ENCODE measurements around the gene SCNN1A.

Gene SCNN1A

GRCh38 chr12:6354495-6355393 is 20.6 kb downstream of the SCNN1A start:
- no peak overlapping the region for H3K4me2 ChIP-seq (ENCODE audit: low read depth, low read length, poor library complexity, severe bottlenecking)
- H4K20me1 ChIP-seq (ENCODE audit: low read depth, low read length), result no peaks in the 10 kb centered on the region
- no peaks in the 10 kb centered on the region for H3K9me3 ChIP-seq (ENCODE audit: insufficient read depth, low read length)
- no peak overlapping the region for H3K4me3 ChIP-seq (ENCODE audit: insufficient read depth, low read length, poor library complexity, severe bottlenecking)
- H3K9ac ChIP-seq (ENCODE audit: low read length), result no peak overlapping the region
- no peaks in the 10 kb centered on the region for H3F3A ChIP-seq (ENCODE audit: insufficient read depth)
- H3K27me3 ChIP-seq (ENCODE audit: low read length), result no peaks in the 10 kb centered on the region
- TF ChIP-seq CTCF (IDR thresholded peaks at IDR 0.05; ENCODE audit: insufficient read depth, low read length, poor library complexity, severe bottlenecking), result no peak
- TF ChIP-seq EZH2phosphoT487 (conservative IDR thresholded peaks at IDR 0.05; ENCODE audit: low read length), result no peak
- no peaks in the 10 kb centered on the region for H3K36me3 ChIP-seq (ENCODE audit: low read length)
- no peak overlapping the region for H2AFZ ChIP-seq (ENCODE audit: low read depth, low read length, severe bottlenecking)
- H3K79me2 ChIP-seq (ENCODE audit: insufficient read depth, low read length), result no peaks in the 10 kb centered on the region
- H3K9me2 ChIP-seq (replicated peaks; ENCODE audit: insufficient read depth, low read length), result no peaks in the 10 kb centered on the region
- H3K27ac ChIP-seq (ENCODE audit: low read depth, low read length), result no peak overlapping the region

GRCh38 chr12:6352193-6353173 is 22.9 kb downstream of the SCNN1A start:
- no peaks in the 10 kb centered on the region for H3K27me3 ChIP-seq (ENCODE audit: low read length)
- H3F3A ChIP-seq (ENCODE audit: insufficient read depth), result no peaks in the 10 kb centered on the region
- H4K20me1 ChIP-seq (ENCODE audit: low read depth, low read length), result no peaks in the 10 kb centered on the region
- no peak overlapping the region for H2AFZ ChIP-seq (ENCODE audit: low read depth, low read length, severe bottlenecking)
- no peak for TF ChIP-seq EZH2phosphoT487 (conservative IDR thresholded peaks at IDR 0.05; ENCODE audit: low read length)
- TF ChIP-seq CTCF (IDR thresholded peaks at IDR 0.05; ENCODE audit: insufficient read depth, low read length, poor library complexity, severe bottlenecking), result no peak
- no peak overlapping the region for H3K27ac ChIP-seq (ENCODE audit: low read depth, low read length)
- H3K9me2 ChIP-seq (replicated peaks; ENCODE audit: insufficient read depth, low read length), result no peaks in the 10 kb centered on the region
- no peaks in the 10 kb centered on the region for H3K79me2 ChIP-seq (ENCODE audit: insufficient read depth, low read length)
- no peak overlapping the region for H3K9ac ChIP-seq (ENCODE audit: low read length)
- H3K36me3 ChIP-seq (ENCODE audit: low read length), result no peaks in the 10 kb centered on the region
- no peaks in the 10 kb centered on the region for H3K9me3 ChIP-seq (ENCODE audit: insufficient read depth, low read length)
- no peak overlapping the region for H3K4me3 ChIP-seq (ENCODE audit: insufficient read depth, low read length, poor library complexity, severe bottlenecking)
- H3K4me2 ChIP-seq (ENCODE audit: low read depth, low read length, poor library complexity, severe bottlenecking), result no peak overlapping the region

GRCh38 chr12:6351622-6352021 is 23.7 kb downstream of the SCNN1A start:
- no peaks in the 10 kb centered on the region for H3K9me2 ChIP-seq (replicated peaks; ENCODE audit: insufficient read depth, low read length)
- no peaks in the 10 kb centered on the region for H3K79me2 ChIP-seq (ENCODE audit: insufficient read depth, low read length)
- H3K4me2 ChIP-seq (ENCODE audit: low read depth, low read length, poor library complexity, severe bottlenecking), result no peak overlapping the region
- H3K9ac ChIP-seq (ENCODE audit: low read length), result no peak overlapping the region
- H3K27me3 ChIP-seq (ENCODE audit: low read length), result no peaks in the 10 kb centered on the region
- H3K9me3 ChIP-seq (ENCODE audit: insufficient read depth, low read length), result no peaks in the 10 kb centered on the region
- H3F3A ChIP-seq (ENCODE audit: insufficient read depth), result no peaks in the 10 kb centered on the region
- H3K27ac ChIP-seq (ENCODE audit: low read depth, low read length), result no peak overlapping the region
- no peak for TF ChIP-seq CTCF (IDR thresholded peaks at IDR 0.05; ENCODE audit: insufficient read depth, low read length, poor library complexity, severe bottlenecking)
- TF ChIP-seq EZH2phosphoT487 (conservative IDR thresholded peaks at IDR 0.05; ENCODE audit: low read length), result no peak
- H4K20me1 ChIP-seq (ENCODE audit: low read depth, low read length), result no peaks in the 10 kb centered on the region
- H3K36me3 ChIP-seq (ENCODE audit: low read length), result no peaks in the 10 kb centered on the region
- H2AFZ ChIP-seq (ENCODE audit: low read depth, low read length, severe bottlenecking), result no peak overlapping the region
- no peak overlapping the region for H3K4me3 ChIP-seq (ENCODE audit: insufficient read depth, low read length, poor library complexity, severe bottlenecking)
